Measurements from ENCODE around the gene RNF144A. TPM values are rescaled to one million over a fixed set of nuclear protein-coding genes. Genes with fewer than 3 reads are reported as not detected.

Gene RNF144A
- total RNA-seq, 6 experiments from 2014 or later, result 1.2 to 3.2 (median 2.0) TPM

DNA sequence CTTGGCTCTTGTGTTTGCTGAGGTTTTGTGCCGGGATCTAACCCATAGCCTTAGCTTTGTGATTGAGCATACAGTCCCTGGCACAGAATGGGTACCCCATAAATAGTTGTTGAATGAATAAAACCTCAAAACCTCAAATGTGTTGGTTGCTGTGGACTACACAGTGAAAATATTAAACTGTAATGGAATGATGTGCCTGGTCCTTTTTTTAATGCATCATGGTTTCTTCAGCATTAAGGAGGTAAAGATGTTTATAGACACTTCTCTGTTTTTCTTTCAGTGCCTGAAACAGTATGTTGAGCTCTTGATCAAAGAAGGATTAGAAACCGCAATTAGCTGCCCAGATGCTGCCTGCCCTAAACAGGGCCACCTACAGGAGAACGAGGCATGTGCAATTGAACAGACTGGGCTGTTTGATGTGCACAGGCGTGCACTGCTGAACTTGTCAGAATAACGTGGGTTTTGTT is 97.0 kb downstream of the RNF144A start:
- H3K9me3 ChIP-seq, result no peaks in the 10 kb centered on the region
- no peak overlapping the region for H3K27ac ChIP-seq
- peak in 2 of 4 donors; percentile 3 to 19 for TF ChIP-seq CTCF (IDR thresholded peaks at IDR 0.05)
- no peak for TF ChIP-seq POLR2A (IDR thresholded peaks at IDR 0.05)
- no peaks in the 10 kb centered on the region for H3K4me1 ChIP-seq
- no peak for DNase-seq
- H3K36me3 ChIP-seq, result no peaks in the 10 kb centered on the region
- no peak overlapping the region for H3K4me3 ChIP-seq
- no peaks in the 10 kb centered on the region for H3K27me3 ChIP-seq
- intact Hi-C loops (cut with DNase I), result no loop called here
- 46% methylated on average over 5 of the region's 5 CpGs for WGBS (ENCODE audit: insufficient coverage, low coverage, low lambda C conversion rate, missing lambda C conversion rate)
- ATAC-seq, result peak in 1 of 4 donors; percentile 23

GRCh38 chr2:7015007-7015950 is 98.1 kb downstream of the RNF144A start:
- H3K4me1 ChIP-seq, result no peaks in the 10 kb centered on the region
- H3K36me3 ChIP-seq, result no peaks in the 10 kb centered on the region
- no peaks in the 10 kb centered on the region for H3K27me3 ChIP-seq
- no peak for TF ChIP-seq CTCF (IDR thresholded peaks at IDR 0.05)
- intact Hi-C loops (cut with DNase I), result no loop called here
- ATAC-seq (no peak), DNase-seq (no peak)
- H3K4me3 ChIP-seq, result no peak overlapping the region
- 80% methylated on average over 8 of the region's 12 CpGs for WGBS (ENCODE audit: insufficient coverage, low coverage, low lambda C conversion rate, missing lambda C conversion rate)
- no peak overlapping the region for H3K27ac ChIP-seq
- no peaks in the 10 kb centered on the region for H3K9me3 ChIP-seq

- WGBS (ENCODE audit: insufficient coverage, low coverage, low lambda C conversion rate, missing lambda C conversion rate), result 92% methylated on average over 3 of the region's 3 CpGs
- Histone ChIP-seq H3K36me3 (no peaks in the 10 kb centered on the region), H3K4me1 (no peaks in the 10 kb centered on the region), H3K4me3 (no peak overlapping the region), H3K27me3 (no peaks in the 10 kb centered on the region), H3K9me3 (no peaks in the 10 kb centered on the region), H3K27ac (no peak overlapping the region)
- no peak for DNase-seq
- TF ChIP-seq CTCF (IDR thresholded peaks at IDR 0.05), result no peak
- TF ChIP-seq POLR2A (IDR thresholded peaks at IDR 0.05), result no peak
- ATAC-seq, result no peak
- intact Hi-C loops (cut with DNase I), result no loop called here
Observed at GRCh38 chr2:7016148-7016547, 98.9 kb downstream of the RNF144A start.

- Histone ChIP-seq H3K36me3 (no peaks in the 10 kb centered on the region), H3K27ac (no peak overlapping the region), H3K4me1 (no peaks in the 10 kb centered on the region), H3K4me3 (no peak overlapping the region), H3K27me3 (no peaks in the 10 kb centered on the region), H3K9me3 (no peaks in the 10 kb centered on the region)
- DNase-seq (no peak), ATAC-seq (no peak)
- TF ChIP-seq CTCF (IDR thresholded peaks at IDR 0.05) (no peak), POLR2A (IDR thresholded peaks at IDR 0.05) (no peak)
- intact Hi-C loops (cut with DNase I), result no loop called here
- WGBS (ENCODE audit: insufficient coverage, low coverage, low lambda C conversion rate, missing lambda C conversion rate), result 88% methylated on average over 7 of the region's 11 CpGs
Observed at GRCh38 chr2:7016601-7017211, 99.5 kb downstream of the RNF144A start.

Data from right lobe of liver (tissue), 6 donors.